Measurements from ENCODE around the gene IRAK2.

GRCh38 chr3:10238345-10239183 lies 73.8 kb downstream of the IRAK2 start:
- TF ChIP-seq SIN3A (IDR thresholded peaks at IDR 0.05; ENCODE audit: borderline replicate concordance, insufficient read depth, low read length) (no peak), REST (IDR thresholded peaks at IDR 0.05; ENCODE audit: insufficient read depth in 1 of 2, low read depth in 2 of 2, low read length in 2 of 2) (no peak), TAF1 (IDR thresholded peaks at IDR 0.05; ENCODE audit: borderline replicate concordance, insufficient read depth, low read length) (no peak), POLR2AphosphoS5 (IDR thresholded peaks at IDR 0.05; ENCODE audit: low read depth, low read length) (no peak), FOXP2 (optimal IDR thresholded peaks at IDR 0.05; ENCODE audit: borderline replicate concordance, extremely low read depth, extremely low read length, insufficient read depth) (no peak)
